Mesothelial cell of epicardium (in vitro differentiated cells): ENCODE data around the gene MATK. TPM values are rescaled to one million over a fixed set of nuclear protein-coding genes. Genes with fewer than 3 reads are reported as not detected.

Source experiments
- DNase-seq, 2 experiments: peaks; one replicate each; pipeline ENCODE4 v3.0.0; 2021; ENCODE audit warnings: low spot score in 2 of 2; ENCODE audit not compliant: unreplicated experiment in 2 of 2
- H3K27ac Mint-ChIP-seq: 2 replicates; pipeline ENCODE4 v1.8.0; 2021; ENCODE audit warnings: mixed read lengths
- H3K27me3 Mint-ChIP-seq: 2 replicates; pipeline ENCODE4 v1.8.0; 2021; ENCODE audit warnings: low read depth, mixed read lengths
- H3K36me3 Mint-ChIP-seq: 2 replicates; pipeline ENCODE4 v1.8.0; 2021; ENCODE audit warnings: mixed read lengths
- H3K4me1 Mint-ChIP-seq: 2 replicates; pipeline ENCODE4 v1.8.0; 2021; ENCODE audit warnings: mixed read lengths
- H3K4me3 Mint-ChIP-seq: 2 replicates; pipeline ENCODE4 v1.8.0; 2021; ENCODE audit warnings: mild to moderate bottlenecking, moderate library complexity, mixed read lengths
- H3K9me3 Mint-ChIP-seq: 2 replicates; pipeline ENCODE4 v1.8.0; 2021; ENCODE audit warnings: mixed read lengths
- CTCF ChIP-seq: fragments of 200-600 bp; sonication (generic); IDR thresholded peaks from one replicate; pipeline ENCODE4 v1.5.0; 2021; ENCODE audit warnings: antibody characterized with exemption; ENCODE audit not compliant: unreplicated experiment
- total RNA-seq: library from RNA; stranded (reverse); gene quantifications from 3 replicates; pipeline ENCODE4 v1.2.1, GENCODE V29; 2021

The MATK gene
- total RNA-seq, 1 donor from 2014 or later, result 3.7 TPM

GRCh38 chr19:3813473-3814392, 27.6 kb upstream of the MATK start:
- no peak for DNase-seq
- no peak for TF ChIP-seq CTCF
- H3K9me3 Mint-ChIP-seq, result no peaks in the 10 kb centered on the region
- H3K4me1 Mint-ChIP-seq, result no peaks in the 10 kb centered on the region
- no peak overlapping the region for H3K4me3 Mint-ChIP-seq
- H3K27ac Mint-ChIP-seq, result no peak overlapping the region
- peaks cover 2% of the 10 kb centered on the region for H3K27me3 Mint-ChIP-seq
- H3K36me3 Mint-ChIP-seq, result no peaks in the 10 kb centered on the region

GRCh38 chr19:3810708-3811355, 24.7 kb upstream of the MATK start:
- H3K4me1 Mint-ChIP-seq, result no peaks in the 10 kb centered on the region
- no peaks in the 10 kb centered on the region for H3K9me3 Mint-ChIP-seq
- peaks cover 2% of the 10 kb centered on the region for H3K27me3 Mint-ChIP-seq
- no peak for TF ChIP-seq CTCF
- DNase-seq, result no peak
- no peaks in the 10 kb centered on the region for H3K36me3 Mint-ChIP-seq
- no peak overlapping the region for H3K4me3 Mint-ChIP-seq
- H3K27ac Mint-ChIP-seq, result no peak overlapping the region

GRCh38 chr19:3809881-3810707, 23.9 kb upstream of the MATK start:
- H3K27me3 Mint-ChIP-seq, result peaks cover 4% of the 10 kb centered on the region
- no peak for TF ChIP-seq CTCF
- no peaks in the 10 kb centered on the region for H3K9me3 Mint-ChIP-seq
- no peak overlapping the region for H3K27ac Mint-ChIP-seq
- no peak for DNase-seq
- H3K36me3 Mint-ChIP-seq, result no peaks in the 10 kb centered on the region
- H3K4me1 Mint-ChIP-seq, result no peaks in the 10 kb centered on the region
- H3K4me3 Mint-ChIP-seq, result no peak overlapping the region

- H3K9me3 Mint-ChIP-seq, result no peaks in the 10 kb centered on the region
- peaks cover 8% of the 10 kb centered on the region for H3K27me3 Mint-ChIP-seq
- no peaks in the 10 kb centered on the region for H3K4me1 Mint-ChIP-seq
- TF ChIP-seq CTCF, result no peak
- no peak overlapping the region for H3K27ac Mint-ChIP-seq
- no peaks in the 10 kb centered on the region for H3K36me3 Mint-ChIP-seq
- DNase-seq, result no peak
- H3K4me3 Mint-ChIP-seq, result no peak overlapping the region
Observed at GRCh38 chr19:3808420-3809143, 22.4 kb upstream of the MATK start.
